ENCODE results near the gene ATP6V1E1. TPM values are rescaled to one million over a fixed set of nuclear protein-coding genes. Genes with fewer than 3 reads are reported as not detected.
A peak's percentile ranks its signal among the peaks of the same experiment; 100 is the strongest.
"Not testable (repeated sequence)": the region's sequence is repeated elsewhere in the genome, so short reads cannot be mapped to it uniquely, and the experiment has no call there.

Gene ATP6V1E1
- total RNA-seq, 1 donor from 2014 or later = 119 TPM

- DNase-seq (ENCODE audit: low read depth) (no peak), FAIRE-seq (no peak)
- H3K36me3 ChIP-seq (ENCODE audit: control insufficient read depth, insufficient read depth, low read length) = peaks cover 1% of the 10 kb centered on the region
- peak overlapping the region; percentile 75 for H3K4me3 ChIP-seq (ENCODE audit: low read depth, low read length)
- no peak for TF ChIP-seq CTCF (IDR thresholded peaks at IDR 0.05; ENCODE audit: insufficient read depth, low read length, severe bottlenecking)
- no peaks in the 10 kb centered on the region for H3K27me3 ChIP-seq (ENCODE audit: control insufficient read depth, insufficient read depth, low read length)
Observed at GRCh38 chr22:17637490-17638181, 9.1 kb upstream of the ATP6V1E1 start.

DNA sequence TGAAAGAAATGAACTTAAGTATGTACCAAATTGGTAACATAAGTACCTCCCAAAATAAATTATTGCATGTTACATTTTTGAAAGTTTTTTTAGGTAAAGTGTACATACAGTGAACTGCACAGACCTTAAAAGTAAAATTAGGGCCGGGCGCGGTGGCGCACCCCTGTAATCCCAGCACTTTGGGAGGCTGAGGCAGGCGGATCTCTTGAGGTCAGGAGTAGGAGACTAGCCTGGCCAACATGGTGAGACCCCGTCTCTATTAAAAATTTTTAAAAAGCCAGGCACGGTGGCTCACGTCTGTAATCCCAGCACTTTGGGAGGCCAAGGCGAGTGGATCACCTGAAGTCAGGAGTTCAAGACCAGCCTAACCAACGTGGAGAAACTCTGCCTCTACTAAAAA is 8.3 kb upstream of the ATP6V1E1 start:
- DNase-seq (ENCODE audit: low read depth) = not testable (repeated sequence)

DNA sequence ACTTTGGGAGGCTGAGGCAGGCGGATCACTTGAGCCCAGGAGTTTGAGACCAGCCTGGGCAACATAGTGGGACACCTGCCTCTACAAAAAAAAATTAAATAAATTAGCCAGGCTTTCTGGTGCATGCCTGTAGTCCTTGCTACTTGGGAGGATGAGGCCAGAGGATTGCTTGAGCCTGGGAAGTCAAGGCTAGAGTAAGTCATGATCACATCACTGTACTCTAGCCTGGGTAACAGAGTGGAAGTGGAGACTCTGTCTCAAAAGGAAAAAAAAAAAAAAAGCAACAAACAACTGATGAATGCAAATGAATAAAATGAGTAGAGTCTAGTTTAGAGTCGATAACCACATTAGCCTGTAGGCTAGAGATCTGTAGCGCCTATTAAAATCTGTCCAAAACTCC is 6.1 kb upstream of the ATP6V1E1 start:
- no peaks in the 10 kb centered on the region for H3K36me3 ChIP-seq (ENCODE audit: control insufficient read depth, insufficient read depth, low read length)
- DNase-seq (ENCODE audit: low read depth) (no peak), FAIRE-seq (no peak)
- TF ChIP-seq CTCF (IDR thresholded peaks at IDR 0.05; ENCODE audit: insufficient read depth, low read length, severe bottlenecking) = no peak
- no peak overlapping the region for H3K4me3 ChIP-seq (ENCODE audit: low read depth, low read length)
- H3K27me3 ChIP-seq (ENCODE audit: control insufficient read depth, insufficient read depth, low read length) = no peaks in the 10 kb centered on the region

More for the DNA sequence above, 8.3 kb upstream of the ATP6V1E1 start:
- not testable (repeated sequence) for FAIRE-seq; H3K36me3 ChIP-seq (ENCODE audit: control insufficient read depth, insufficient read depth, low read length); H3K4me3 ChIP-seq (ENCODE audit: low read depth, low read length); H3K27me3 ChIP-seq (ENCODE audit: control insufficient read depth, insufficient read depth, low read length)

DNA sequence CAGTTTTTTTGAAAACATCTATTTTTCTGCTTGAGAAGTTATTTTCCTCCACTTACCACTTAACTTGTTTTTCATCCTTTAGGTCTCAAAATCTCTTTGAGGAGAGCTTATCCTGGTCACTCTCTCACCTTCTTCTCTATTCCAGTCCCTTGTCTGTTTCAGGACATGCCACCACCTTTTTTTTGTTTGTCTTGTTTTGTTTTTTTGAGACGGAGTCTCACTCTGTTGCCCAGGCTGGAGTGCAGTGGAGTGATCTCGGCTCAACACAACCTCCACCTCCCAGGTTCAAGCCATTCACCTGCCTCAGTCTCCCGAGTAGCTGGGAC is 5.4 kb upstream of the ATP6V1E1 start:
- TF ChIP-seq CTCF (IDR thresholded peaks at IDR 0.05; ENCODE audit: insufficient read depth, low read length, severe bottlenecking) = no peak
- no peaks in the 10 kb centered on the region for H3K27me3 ChIP-seq (ENCODE audit: control insufficient read depth, insufficient read depth, low read length)
- no peak for FAIRE-seq
- no peak for DNase-seq (ENCODE audit: low read depth)
- no peaks in the 10 kb centered on the region for H3K36me3 ChIP-seq (ENCODE audit: control insufficient read depth, insufficient read depth, low read length)
- no peak overlapping the region for H3K4me3 ChIP-seq (ENCODE audit: low read depth, low read length)

DNA sequence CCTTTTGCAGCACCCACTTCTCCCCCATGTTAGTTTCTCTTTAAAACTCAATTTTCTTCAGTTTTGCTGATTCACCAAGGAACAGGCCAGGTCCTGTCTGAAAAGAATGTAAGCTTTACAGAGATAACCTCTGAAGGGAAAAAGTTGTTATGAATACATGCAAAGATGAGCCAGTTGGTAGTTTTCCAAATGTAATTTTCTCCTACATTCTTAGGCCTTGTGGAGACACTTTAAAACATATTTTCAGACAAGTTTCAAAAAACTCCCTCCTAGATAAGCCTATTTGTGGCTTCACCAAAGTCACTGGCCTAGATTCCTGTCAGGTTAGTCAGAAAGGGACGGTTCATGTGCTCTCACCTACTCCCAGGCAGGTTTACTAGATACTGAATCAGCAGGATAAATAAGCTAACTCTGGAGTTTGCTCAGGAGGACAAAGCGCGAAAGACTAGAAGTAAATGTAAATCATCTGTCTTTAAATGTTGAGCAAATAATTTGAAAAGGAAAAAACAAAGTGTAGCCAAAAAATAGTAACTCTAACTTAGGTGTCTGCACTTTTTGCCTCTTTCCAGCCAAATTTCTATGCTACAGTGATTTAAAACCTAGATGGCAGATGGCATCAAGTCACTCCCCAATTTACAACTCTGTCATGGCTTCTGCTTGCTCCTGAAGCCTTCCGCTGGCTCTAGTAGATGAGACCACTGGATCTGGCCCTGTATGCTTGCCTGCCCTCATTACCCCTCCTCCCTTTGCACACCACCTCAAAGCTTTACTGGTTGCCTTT is 4.9 kb upstream of the ATP6V1E1 start:
- Histone ChIP-seq H3K36me3 (ENCODE audit: control insufficient read depth, insufficient read depth, low read length) (no peaks in the 10 kb centered on the region), H3K4me3 (ENCODE audit: low read depth, low read length) (no peak overlapping the region), H3K27me3 (ENCODE audit: control insufficient read depth, insufficient read depth, low read length) (no peaks in the 10 kb centered on the region)
- no peak for TF ChIP-seq CTCF (IDR thresholded peaks at IDR 0.05; ENCODE audit: insufficient read depth, low read length, severe bottlenecking)
- DNase-seq (ENCODE audit: low read depth) (peak; percentile 98), FAIRE-seq (peak; percentile 50)

DNA sequence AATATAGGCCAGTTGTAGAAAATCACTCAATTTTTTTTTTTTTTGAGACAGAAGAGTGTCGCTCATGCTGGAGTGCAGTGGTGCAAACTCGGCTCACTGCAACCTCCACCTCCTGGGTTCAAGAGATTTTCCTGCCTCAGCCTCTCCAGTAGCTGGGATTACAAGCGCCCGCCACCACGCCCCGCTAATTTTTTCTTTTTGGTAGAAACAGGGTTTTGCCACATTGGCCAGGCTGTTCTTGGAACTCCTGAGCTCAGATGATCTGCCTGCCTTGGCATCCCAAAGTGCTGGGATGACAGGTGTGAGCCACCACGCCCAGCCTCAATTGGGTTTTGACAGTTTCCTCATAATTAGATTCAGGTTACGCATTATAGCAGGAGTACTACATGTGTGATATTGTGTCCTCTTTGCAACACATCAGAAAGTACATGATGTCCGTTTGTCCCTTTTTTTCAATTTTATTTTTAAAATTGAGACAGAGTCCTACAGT is 2.6 kb upstream of the ATP6V1E1 start:
- no peak for TF ChIP-seq CTCF (IDR thresholded peaks at IDR 0.05; ENCODE audit: insufficient read depth, low read length, severe bottlenecking)

More for the DNA sequence above, 2.6 kb upstream of the ATP6V1E1 start:
- H3K27me3 ChIP-seq (ENCODE audit: control insufficient read depth, insufficient read depth, low read length) = no peaks in the 10 kb centered on the region
- DNase-seq (ENCODE audit: low read depth) (no peak), FAIRE-seq (no peak)
- peaks cover 2% of the 10 kb centered on the region for H3K36me3 ChIP-seq (ENCODE audit: control insufficient read depth, insufficient read depth, low read length)
- H3K4me3 ChIP-seq (ENCODE audit: low read depth, low read length) = no peak overlapping the region
